GM23338 (cell line): ENCODE results near the gene ADIPOQ.
"Not testable (repeated sequence)": the region's sequence is repeated elsewhere in the genome, so short reads cannot be mapped to it uniquely, and the experiment has no call there.

ENCODE experiments used
- CREB1 ChIP-seq: fragments of 250-450 bp; sonication (Bioruptor Pico); IDR thresholded peaks from 2 replicates; pipeline ENCODE4 v1.5.0; 2020; ENCODE audit warnings: low read depth, mild to moderate bottlenecking, moderate library complexity
- CTCF ChIP-seq, 2 experiments: fragments of 200-600 bp in 1 of 2; sonication (generic) in 1 of 2; conservative IDR thresholded peaks; 2 replicates each; pipeline versions ENCODE4 v1.5.1 to v1.6.1; 2016 to 2017; ENCODE audit warnings: antibody characterized with exemption in 2 of 2, low read depth in 2 of 2, mild to moderate bottlenecking in 2 of 2, moderate library complexity in 1 of 2
- EZH2 ChIP-seq: fragments of 200-600 bp; sonication (generic); IDR thresholded peaks from one replicate; pipeline ENCODE4 v1.8.0; 2017; ENCODE audit warnings: antibody characterized with exemption, mild to moderate bottlenecking, low read depth; ENCODE audit not compliant: unreplicated experiment
- EZH2phosphoT487 ChIP-seq: fragments of 200-600 bp; sonication (generic); IDR thresholded peaks from one replicate; pipeline ENCODE4 v1.8.1; 2018; ENCODE audit warnings: antibody characterized with exemption; ENCODE audit not compliant: unreplicated experiment
- JUNB ChIP-seq: IDR thresholded peaks from one replicate; pipeline ENCODE4 v1.6.1; 2016; ENCODE audit warnings: antibody characterized with exemption; ENCODE audit not compliant: unreplicated experiment
- POLR2AphosphoS5 ChIP-seq: IDR thresholded peaks from 2 replicates; pipeline ENCODE4 v1.6.1; 2016; ENCODE audit warnings: antibody characterized with exemption, low read depth
- REST ChIP-seq: IDR thresholded peaks from one replicate; pipeline ENCODE4 v1.6.1; 2018; ENCODE audit warnings: antibody characterized with exemption; ENCODE audit not compliant: unreplicated experiment
- TF ChIP-seq, protein P1 (sequence below): fragments of 250-450 bp; sonication (Bioruptor Pico); IDR thresholded peaks from 2 replicates; pipeline ENCODE4 v1.5.0; 2020; ENCODE audit warnings: mild to moderate bottlenecking, moderate library complexity
- TF ChIP-seq, protein P2 (sequence below): IDR thresholded peaks from 2 replicates; pipeline ENCODE4 v1.6.1; 2016; ENCODE audit warnings: antibody characterized with exemption

DNA sequence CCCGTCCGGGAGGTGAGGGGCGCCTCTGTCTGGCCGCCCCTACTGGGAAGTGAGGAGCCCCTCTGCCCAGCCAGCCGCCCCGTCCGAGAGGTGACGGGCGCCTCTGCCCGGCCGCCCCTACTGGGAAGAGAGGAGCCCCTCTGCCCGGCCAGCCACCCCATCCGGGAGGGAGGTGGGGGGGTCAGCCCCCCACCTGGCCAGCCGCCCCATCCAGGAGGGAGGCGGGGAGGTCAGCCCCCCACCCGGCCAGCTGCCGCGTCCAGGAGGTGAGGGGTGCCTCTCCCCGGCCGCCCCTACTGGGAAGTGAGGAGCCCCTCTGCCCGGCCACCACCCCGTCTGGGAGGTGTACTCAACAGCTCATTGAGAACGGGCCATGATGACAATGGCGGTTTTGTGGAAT, 31.7 kb downstream of the ADIPOQ start:
- not testable (repeated sequence) for TF ChIP-seq JUNB; EZH2phosphoT487; CTCF (conservative IDR thresholded peaks at IDR 0.05; ENCODE audit: low read depth in 2 of 2); POLR2AphosphoS5; EZH2; REST; CREB1 (CRISPR knock-in tag)
- TF ChIP-seq, protein P1, sequence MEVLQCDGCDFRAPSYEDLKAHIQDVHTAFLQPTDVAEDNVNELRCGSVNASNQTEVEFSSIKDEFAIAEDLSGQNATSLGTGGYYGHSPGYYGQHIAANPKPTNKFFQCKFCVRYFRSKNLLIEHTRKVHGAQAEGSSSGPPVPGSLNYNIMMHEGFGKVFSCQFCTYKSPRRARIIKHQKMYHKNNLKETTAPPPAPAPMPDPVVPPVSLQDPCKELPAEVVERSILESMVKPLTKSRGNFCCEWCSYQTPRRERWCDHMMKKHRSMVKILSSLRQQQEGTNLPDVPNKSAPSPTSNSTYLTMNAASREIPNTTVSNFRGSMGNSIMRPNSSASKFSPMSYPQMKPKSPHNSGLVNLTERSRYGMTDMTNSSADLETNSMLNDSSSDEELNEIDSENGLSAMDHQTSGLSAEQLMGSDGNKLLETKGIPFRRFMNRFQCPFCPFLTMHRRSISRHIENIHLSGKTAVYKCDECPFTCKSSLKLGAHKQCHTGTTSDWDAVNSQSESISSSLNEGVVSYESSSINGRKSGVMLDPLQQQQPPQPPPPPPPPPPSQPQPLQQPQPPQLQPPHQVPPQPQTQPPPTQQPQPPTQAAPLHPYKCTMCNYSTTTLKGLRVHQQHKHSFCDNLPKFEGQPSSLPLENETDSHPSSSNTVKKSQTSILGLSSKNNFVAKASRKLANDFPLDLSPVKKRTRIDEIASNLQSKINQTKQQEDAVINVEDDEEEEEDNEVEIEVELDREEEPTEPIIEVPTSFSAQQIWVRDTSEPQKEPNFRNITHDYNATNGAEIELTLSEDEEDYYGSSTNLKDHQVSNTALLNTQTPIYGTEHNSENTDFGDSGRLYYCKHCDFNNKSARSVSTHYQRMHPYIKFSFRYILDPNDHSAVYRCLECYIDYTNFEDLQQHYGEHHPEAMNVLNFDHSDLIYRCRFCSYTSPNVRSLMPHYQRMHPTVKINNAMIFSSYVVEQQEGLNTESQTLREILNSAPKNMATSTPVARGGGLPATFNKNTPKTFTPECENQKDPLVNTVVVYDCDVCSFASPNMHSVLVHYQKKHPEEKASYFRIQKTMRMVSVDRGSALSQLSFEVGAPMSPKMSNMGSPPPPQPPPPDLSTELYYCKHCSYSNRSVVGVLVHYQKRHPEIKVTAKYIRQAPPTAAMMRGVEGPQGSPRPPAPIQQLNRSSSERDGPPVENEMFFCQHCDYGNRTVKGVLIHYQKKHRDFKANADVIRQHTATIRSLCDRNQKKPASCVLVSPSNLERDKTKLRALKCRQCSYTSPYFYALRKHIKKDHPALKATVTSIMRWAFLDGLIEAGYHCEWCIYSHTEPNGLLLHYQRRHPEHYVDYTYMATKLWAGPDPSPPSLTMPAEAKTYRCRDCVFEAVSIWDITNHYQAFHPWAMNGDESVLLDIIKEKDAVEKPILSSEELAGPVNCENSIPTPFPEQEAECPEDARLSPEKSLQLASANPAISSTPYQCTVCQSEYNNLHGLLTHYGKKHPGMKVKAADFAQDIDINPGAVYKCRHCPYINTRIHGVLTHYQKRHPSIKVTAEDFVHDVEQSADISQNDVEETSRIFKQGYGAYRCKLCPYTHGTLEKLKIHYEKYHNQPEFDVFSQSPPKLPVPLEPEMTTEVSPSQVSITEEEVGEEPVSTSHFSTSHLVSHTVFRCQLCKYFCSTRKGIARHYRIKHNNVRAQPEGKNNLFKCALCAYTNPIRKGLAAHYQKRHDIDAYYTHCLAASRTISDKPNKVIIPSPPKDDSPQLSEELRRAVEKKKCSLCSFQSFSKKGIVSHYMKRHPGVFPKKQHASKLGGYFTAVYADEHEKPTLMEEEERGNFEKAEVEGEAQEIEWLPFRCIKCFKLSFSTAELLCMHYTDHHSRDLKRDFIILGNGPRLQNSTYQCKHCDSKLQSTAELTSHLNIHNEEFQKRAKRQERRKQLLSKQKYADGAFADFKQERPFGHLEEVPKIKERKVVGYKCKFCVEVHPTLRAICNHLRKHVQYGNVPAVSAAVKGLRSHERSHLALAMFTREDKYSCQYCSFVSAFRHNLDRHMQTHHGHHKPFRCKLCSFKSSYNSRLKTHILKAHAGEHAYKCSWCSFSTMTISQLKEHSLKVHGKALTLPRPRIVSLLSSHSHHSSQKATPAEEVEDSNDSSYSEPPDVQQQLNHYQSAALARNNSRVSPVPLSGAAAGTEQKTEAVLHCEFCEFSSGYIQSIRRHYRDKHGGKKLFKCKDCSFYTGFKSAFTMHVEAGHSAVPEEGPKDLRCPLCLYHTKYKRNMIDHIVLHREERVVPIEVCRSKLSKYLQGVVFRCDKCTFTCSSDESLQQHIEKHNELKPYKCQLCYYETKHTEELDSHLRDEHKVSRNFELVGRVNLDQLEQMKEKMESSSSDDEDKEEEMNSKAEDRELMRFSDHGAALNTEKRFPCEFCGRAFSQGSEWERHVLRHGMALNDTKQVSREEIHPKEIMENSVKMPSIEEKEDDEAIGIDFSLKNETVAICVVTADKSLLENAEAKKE: not testable (repeated sequence)
- TF ChIP-seq, protein P2, sequence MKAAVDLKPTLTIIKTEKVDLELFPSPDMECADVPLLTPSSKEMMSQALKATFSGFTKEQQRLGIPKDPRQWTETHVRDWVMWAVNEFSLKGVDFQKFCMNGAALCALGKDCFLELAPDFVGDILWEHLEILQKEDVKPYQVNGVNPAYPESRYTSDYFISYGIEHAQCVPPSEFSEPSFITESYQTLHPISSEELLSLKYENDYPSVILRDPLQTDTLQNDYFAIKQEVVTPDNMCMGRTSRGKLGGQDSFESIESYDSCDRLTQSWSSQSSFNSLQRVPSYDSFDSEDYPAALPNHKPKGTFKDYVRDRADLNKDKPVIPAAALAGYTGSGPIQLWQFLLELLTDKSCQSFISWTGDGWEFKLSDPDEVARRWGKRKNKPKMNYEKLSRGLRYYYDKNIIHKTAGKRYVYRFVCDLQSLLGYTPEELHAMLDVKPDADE: not testable (repeated sequence)
